ENCODE results near the gene WDR88.

DNA sequence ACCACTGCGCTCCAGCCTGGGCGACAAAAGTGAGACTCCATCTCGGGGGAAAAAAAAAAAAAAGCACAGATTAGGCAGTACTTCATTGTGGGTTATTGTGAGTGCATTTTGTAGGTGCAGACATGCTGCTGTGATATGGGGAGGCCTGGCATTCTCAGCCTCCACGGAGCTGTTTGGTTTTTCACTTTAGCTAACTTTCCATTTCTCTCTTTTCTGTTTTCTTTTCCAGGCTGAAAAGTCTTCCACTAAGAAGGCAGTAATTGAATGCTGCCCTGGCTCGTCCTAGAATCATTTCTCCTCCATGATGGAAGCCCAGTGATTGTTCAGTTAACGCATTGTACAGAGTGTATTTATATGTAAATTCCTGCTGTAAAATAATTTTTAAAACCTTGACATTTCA lies 2.0 kb upstream of the WDR88 start:
- TF ChIP-seq CTCF (IDR thresholded peaks at IDR 0.05) (no peak), POLR2A (IDR thresholded peaks at IDR 0.05) (no peak)

All from body of pancreas (tissue), 4 donors.